Measurements from ENCODE around the gene ATXN7L1. TPM values are rescaled to one million over a fixed set of nuclear protein-coding genes. Genes with fewer than 3 reads are reported as not detected.
A peak's percentile ranks its signal among the peaks of the same experiment; 100 is the strongest.
"Not testable (repeated sequence)": the region's sequence is repeated elsewhere in the genome, so short reads cannot be mapped to it uniquely, and the experiment has no call there.

ATXN7L1 gene
- total RNA-seq, 1 experiment from 2014 or later: 8.8 TPM

DNA sequence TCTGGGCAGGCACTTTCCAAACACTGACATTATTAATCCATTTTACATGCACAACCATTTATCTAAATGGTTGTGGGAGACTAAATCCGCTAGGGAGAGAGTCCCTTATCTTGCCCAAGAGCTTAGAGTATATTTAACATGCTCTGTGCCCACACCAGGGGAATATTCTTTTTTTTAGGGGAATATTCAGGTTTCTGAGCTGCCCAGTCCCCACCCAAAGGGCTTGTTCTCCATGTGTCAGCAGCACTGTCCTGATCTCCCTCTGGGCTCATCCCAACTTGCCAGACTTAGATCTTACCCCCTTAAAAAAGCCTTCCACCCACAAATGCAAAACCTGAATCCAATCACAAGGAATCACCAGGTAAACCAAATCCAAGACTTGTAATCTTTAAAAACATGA lies 132.1 kb downstream of the ATXN7L1 start:
- DNase-seq (ENCODE audit: low read depth): no peak

GRCh38 chr7:105743351-105744090 lies 132.9 kb downstream of the ATXN7L1 start:
- DNase-seq (ENCODE audit: low read depth): no peak

- DNase-seq (ENCODE audit: low read depth): no peak
These were observed 133.6 kb downstream of the ATXN7L1 start for GRCh38 chr7:105742787-105743186.

- DNase-seq (ENCODE audit: low read depth): no peak
These were observed 134.4 kb downstream of the ATXN7L1 start for GRCh38 chr7:105741982-105742381.

DNA sequence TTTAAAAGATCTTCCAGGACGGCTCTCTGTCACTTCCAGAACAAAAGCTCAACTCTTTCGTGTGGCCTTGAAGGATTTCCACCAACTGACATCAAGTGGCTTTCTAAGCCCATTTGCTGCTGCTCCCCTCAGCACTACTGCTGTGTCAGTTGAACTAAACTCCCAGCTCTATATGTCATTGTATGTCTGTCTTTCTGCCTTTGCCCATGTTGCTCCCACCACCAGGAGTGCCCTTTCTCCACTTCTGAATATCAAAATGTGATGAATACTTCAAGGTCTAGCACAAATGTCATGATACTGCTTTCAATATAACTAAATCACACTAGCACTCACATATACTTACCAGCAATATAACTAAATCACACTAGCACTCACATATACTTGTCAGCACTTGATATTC lies 138.3 kb downstream of the ATXN7L1 start:
- no peak for DNase-seq (ENCODE audit: low read depth)

- peak; percentile 21 for DNase-seq (ENCODE audit: low read depth)
These were observed 142.2 kb downstream of the ATXN7L1 start for GRCh38 chr7:105734233-105734632.

DNA sequence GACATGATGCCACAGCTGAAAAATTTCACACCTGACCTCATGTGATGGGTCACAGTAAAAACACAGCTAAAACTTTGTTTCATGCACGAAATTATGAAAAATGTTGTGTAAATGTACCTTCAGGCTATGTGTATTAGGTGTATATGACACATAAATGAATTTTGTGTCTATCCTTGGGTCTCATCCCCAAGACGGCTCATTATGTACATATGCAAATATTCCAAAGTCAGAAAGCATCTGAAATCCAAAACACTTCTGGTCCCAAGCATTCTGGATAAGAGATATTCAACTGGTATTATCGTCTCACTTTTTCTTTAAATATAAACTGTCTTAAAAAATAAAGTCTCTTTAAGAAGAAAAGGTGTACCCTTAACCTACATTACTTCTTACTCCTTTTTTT lies 145.4 kb downstream of the ATXN7L1 start:
- no peak for DNase-seq (ENCODE audit: low read depth)

GRCh38 chr7:105728028-105728427 lies 148.4 kb downstream of the ATXN7L1 start:
- no peak for DNase-seq (ENCODE audit: low read depth)

DNA sequence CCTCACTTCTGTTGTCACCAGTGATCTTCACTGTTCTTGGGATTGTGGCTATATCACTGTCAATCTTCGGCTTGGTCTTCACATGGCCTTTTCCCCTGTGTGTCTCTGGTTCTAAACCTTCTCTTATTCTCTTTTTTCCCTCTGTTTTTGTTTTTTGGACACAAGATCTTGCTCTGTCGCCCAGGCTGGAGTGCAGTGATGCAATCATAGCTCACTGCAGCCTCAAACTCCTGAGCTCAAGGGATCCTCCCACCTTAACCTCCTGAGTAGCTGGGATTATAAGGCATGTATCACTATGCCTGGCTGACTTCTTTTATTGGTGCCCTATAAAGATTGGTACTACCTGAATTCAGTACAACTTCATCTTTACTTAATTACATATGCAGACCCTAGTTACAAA lies 151.7 kb downstream of the ATXN7L1 start:
- DNase-seq (ENCODE audit: low read depth): no peak

GRCh38 chr7:105723572-105723971 lies 152.8 kb downstream of the ATXN7L1 start:
- DNase-seq (ENCODE audit: low read depth): no peak

DNA sequence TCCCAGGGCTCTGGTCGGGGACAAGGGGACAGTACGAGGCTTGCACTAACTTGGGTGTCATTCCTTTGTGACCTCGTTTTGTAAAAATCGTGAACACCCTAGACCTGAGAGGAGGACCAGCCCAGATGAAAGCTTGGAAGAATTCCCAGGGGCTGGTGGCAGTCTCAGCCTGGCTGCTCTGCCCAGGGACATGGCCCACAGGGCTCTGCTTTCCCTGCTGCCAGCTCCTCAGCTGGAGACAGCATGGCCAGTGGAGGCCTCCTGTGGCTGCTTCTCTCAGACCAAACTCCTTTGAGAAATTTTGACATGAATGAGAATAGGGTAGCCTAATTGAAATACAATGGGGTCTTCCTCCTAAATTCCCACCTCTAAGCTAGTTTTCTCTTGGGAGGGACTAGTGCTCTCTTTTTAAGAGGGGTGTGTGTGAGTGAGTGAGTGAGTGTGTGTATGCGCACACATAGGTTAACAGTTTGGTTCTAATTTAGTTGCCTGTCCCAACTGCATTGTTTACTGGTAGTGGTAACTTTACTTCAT lies 154.8 kb downstream of the ATXN7L1 start:
- no peak for DNase-seq (ENCODE audit: low read depth)

DNA sequence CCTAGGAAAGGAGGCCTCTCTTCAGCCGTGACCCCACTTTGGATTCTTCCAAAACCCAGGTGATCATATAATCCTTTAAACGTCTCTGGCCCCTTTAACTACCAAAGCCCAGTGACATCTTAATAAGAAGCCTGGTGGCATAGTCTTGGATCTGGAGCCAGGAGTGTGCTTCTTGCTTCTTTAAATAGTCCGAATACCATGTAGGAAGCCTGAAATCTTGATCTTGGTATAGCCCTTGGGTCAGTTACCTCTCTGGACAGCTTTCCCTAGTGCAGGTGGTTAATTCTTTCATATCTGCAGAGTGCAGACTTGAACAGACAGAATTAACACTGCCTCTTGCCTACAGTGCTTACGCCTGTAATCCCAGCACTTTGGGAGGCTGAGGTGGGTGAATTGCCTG lies 156.5 kb downstream of the ATXN7L1 start:
- DNase-seq (ENCODE audit: low read depth): no peak

DNA sequence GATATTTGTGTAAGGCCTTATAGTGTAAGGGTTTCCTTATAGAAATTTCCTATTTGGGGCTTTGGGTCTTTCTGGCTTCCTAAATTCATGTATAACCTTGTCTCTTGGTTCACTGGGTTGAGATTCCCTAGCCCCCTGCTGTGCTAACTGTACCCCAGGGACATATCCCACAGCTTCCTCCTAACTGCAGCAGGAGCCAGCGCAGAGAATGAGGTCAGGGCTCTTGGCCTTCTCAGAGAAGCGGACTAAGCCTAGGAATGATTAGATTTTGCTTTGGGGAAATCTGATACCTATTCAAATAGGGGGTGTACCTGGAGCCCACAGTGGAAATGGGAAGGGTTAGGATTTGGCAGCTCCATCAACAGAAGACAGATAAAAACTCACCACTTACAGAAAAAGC lies 157.0 kb downstream of the ATXN7L1 start:
- DNase-seq (ENCODE audit: low read depth): peak; percentile 23

DNA sequence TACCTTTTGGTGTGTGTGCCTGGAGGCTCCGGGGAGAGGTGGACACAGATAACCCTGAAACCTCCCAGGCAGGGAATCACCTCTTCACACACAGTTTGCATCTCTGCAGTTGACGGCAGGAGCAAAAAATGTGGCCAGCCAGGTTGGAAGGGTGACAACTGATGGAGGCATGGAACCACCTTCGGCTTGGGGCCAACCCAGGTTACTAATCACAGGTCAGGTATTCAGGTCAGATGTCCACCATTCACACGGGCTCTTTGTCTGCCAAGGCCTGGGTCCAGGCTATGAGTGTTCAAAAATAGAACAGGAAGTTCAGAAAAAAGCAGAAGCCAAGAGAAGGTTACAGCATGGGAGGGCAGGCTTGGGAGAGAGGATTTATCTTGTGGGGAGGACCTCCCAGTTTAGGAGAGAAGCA lies 157.9 kb downstream of the ATXN7L1 start:
- no peak for DNase-seq (ENCODE audit: low read depth)

- DNase-seq (ENCODE audit: low read depth): no peak
These were observed 160.9 kb downstream of the ATXN7L1 start for GRCh38 chr7:105715528-105715927.

DNA sequence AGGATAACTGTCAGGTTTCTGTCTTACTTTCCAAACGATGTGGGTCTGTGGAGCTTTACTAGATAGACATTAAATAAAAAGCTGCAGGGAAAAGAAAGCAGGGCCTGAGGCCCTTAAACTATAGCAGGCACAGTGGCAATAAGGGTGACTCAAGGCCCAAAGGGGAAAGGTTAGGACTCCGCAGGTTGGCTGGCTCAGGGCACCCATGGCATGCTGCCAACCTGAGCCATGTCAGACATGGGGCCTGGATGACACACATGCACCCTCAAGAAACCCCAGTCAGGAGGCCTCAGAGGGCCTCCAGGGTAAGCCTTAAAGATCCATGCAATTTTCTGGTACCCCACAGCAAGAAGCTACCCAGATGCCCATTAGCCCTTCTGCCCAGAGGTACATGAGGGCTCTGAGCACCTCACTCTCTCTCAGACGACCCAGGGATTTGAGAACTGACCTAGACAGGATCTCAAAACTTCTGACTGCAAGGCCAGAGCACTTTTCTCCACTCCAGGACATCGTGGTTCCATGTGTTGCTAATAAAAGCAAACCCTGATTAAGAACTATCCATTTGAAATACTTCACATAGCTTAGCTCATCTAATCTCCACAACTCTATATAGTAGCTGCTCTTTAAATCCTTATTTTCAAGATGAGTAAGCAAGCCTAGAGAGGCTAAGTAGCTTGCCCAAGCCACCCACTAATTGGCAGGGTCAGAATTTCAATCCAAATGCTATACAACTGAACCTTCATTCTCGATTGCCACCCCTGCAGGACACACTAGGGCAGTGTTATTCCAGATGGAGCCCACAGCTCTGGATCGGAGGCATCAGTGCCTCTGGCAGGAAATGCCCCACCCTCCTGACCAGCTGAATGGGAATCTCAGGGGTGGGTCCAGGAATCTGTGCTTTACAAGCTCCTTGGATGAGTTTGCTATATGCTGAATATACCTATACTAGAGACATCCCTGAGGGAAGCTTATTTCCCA lies 162.6 kb downstream of the ATXN7L1 start:
- peak; percentile 21 for DNase-seq (ENCODE audit: low read depth)

GRCh38 chr7:105712877-105713276 lies 163.5 kb downstream of the ATXN7L1 start:
- no peak for DNase-seq (ENCODE audit: low read depth)

GRCh38 chr7:105711726-105712402 lies 164.5 kb downstream of the ATXN7L1 start:
- no peak for DNase-seq (ENCODE audit: low read depth)

DNA sequence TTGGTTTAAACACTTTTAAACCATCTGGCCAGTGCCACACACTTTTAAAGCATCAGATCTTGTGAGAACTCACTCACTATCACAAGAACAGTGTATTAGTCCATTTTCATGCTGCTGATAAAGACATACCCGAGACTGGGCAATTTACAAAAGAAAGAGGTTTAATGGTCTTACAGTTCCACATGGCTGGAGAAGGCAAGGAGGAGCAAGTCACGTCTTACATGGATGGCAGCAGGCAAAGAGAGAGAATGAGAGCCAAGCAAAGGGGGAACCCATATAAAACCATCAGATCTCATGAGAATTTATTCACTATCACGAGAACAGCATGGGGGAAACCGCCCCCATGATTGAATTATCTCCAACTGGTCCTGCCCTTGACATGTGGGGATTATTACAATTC lies 165.7 kb downstream of the ATXN7L1 start:
- not testable (repeated sequence) for DNase-seq (ENCODE audit: low read depth)

- DNase-seq (ENCODE audit: low read depth): no peak
These were observed 167.7 kb downstream of the ATXN7L1 start for GRCh38 chr7:105708763-105709080.

- DNase-seq (ENCODE audit: low read depth): no peak
These were observed 168.2 kb downstream of the ATXN7L1 start for GRCh38 chr7:105707967-105708762.

Data from Daoy (cell line).